Mucosa of gallbladder (tissue), 1 donor: ENCODE data around the gene ACD. TPM values are rescaled to one million over a fixed set of nuclear protein-coding genes. Genes with fewer than 3 reads are reported as not detected.

Experiments used
- DNase-seq: peaks from one replicate; pipeline ENCODE4 v3.0.0-alpha.2; 2020; ENCODE audit warnings: low spot score
- total RNA-seq: library from RNA; stranded (reverse); gene quantifications from one replicate; pipeline ENCODE4 v1.2.1, GENCODE V29; 2021
- donor health status: DM: no; HTN: no; CAD: no.

Gene ACD
- total RNA-seq, 1 donor from 2014 or later: 25.4 TPM

- no peak for DNase-seq
Measured at GRCh38 chr16:67647681-67648080, 12.4 kb downstream of the ACD start.

DNA sequence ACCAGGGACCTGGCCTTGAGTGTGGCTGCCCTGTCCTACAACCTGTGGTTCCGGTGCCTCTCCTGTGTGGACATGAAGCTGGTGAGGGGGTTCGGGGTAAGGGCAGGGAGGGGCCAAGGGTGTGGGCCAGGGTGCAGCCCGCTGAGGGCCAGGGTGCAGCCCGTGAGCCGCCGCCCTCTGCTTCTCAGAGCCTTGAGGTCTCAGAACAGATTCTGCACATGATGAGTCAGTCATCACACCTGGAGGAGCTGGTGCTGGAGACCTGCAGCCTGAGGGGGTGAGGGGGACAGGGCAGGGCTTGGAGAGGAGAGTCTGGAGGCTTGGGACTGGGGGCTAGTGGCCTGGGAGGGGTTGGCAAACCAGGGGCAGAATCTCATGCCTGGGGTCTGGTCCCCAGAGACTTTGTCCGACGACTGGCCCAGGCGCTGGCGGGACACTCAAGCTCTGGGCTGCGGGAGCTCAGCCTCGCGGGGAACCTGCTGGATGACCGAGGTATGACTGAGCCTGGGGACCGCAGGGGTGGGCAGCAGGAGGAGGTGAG is 12.9 kb downstream of the ACD start:
- DNase-seq: no peak

DNA sequence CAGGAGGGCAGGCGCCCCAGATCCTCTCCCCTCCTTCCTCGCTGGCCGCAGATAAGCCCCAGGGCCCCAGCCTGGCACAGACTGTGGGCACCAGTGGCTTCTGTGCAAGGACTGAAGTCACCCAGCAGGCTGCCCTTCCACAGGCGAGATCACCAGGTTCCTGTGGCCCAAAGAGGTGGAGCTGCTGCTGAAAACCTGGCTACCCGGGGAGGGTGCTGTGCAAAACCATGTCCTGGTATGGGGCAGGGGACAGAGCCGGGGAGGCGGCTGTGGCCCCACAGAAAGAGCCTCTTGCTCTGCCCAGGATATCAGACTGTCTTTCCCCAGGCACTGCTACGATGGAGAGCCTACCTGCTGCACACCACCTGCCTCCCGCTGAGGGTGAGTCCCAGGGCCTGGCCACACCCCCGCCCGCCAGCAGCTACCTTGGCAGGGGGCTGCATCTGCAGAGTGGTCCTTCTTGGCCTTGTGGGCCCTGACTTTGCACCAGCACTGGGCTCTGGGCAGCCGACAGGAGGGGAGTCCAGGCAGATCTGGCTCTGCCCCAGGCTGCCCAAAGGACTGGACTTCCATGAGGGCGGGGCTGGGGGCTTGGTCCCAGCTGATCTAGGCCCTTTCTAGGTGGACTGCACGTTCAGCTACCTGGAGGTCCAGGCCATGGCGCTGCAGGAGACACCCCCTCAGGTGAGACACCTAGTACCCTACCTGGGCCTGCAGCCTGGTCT is 14.5 kb downstream of the ACD start:
- DNase-seq: no peak

GRCh38 chr16:67644038-67644437 is 16.0 kb downstream of the ACD start:
- DNase-seq: no peak

- no peak for DNase-seq
Measured at GRCh38 chr16:67641779-67642708, 18.0 kb downstream of the ACD start.

DNA sequence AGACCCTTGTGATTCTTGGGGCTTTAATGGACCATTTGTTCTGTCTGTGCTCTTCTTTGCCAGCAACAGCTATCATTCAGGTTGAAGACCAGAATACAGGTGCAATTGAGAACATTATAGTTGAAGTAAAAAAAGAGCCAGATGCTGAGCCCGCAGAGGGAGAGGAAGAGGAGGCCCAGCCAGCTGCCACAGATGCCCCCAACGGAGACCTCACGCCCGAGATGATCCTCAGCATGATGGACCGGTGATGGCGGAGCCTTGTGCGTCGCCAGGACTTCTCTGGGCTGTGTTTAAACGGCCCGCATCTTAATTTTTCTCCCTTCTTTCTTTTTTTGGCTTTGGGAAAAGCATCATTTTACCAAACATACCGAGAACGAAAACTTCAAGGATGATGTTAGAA is 22.4 kb downstream of the ACD start:
- DNase-seq: no peak

DNA sequence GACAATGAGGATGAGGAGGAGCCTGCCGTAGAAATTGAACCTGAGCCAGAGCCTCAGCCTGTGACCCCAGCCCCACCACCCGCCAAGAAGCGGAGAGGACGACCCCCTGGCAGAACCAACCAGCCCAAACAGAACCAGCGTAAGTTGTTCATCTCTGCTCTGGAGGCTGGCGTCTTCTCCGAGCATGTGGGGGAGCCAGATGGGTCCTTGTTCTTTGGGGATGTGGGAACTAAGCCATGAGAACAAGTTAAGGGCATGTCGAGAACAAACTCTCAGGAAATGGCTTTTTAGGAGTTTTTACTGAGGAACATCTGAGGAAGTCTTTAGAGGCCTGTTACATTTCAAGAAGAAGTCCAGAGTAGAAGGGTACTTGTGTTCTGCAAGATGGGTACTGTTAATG is 23.3 kb downstream of the ACD start:
- DNase-seq: no peak

GRCh38 chr16:67632415-67633172 is 27.5 kb downstream of the ACD start:
- DNase-seq: no peak

DNA sequence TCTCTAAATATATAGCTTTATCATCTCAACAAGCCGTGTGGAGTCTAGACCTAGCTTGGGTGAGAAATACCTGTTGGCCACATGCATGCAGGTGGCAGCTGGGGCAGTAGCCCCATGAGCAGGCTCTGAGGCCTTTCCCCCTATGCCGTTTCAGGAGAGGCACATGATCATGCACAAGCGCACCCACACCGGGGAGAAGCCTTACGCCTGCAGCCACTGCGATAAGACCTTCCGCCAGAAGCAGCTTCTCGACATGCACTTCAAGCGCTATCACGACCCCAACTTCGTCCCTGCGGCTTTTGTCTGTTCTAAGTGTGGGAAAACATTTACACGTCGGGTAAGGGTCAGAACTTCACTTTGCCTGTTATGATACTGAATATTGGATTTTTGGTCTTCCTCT is 31.8 kb downstream of the ACD start:
- no peak for DNase-seq

DNA sequence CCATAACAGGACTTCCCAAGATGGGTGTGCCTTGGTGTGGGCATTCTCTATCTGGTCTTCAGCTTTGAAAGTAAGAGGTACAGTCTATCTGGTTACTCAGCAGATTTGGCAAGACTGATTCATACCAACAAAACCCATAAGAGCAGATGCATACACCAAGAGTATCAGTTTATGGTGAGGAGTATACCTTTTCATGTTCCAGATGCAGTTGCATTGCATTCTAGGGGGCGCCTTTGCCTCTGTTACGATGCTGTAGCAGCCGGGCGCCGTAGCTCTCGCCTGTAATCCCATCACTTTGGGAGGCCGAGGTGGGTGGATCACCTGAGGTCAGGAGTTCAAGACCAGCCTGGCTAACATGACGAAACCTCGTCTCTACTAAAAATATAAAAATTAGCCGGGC is 46.3 kb downstream of the ACD start:
- no peak for DNase-seq

GRCh38 chr16:67608364-67608763 is 51.7 kb downstream of the ACD start:
- DNase-seq: no peak

Other genes with a start within 250 kb of the ACD start
- gene ZDHHC1, start 243.8 kb downstream of the ACD start, total RNA-seq: 23.2 TPM
- gene HSD11B2, start 229.1 kb downstream of the ACD start, total RNA-seq: 29.1 TPM
- 106 TPM for gene ATP6V0D1, start 179.1 kb downstream of the ACD start, total RNA-seq
- not detected for gene AGRP, start 176.7 kb downstream of the ACD start, total RNA-seq
- 70.6 TPM for gene RIPOR1, start 131.4 kb downstream of the ACD start, total RNA-seq
- gene CTCF, start 97.7 kb downstream of the ACD start, total RNA-seq: 39.8 TPM
- gene CARMIL2, start 15.1 kb downstream of the ACD start, total RNA-seq: 4.3 TPM
- gene PARD6A, start 700 bp upstream of the ACD start, total RNA-seq: 10.4 TPM
- gene ENKD1, start 6.5 kb upstream of the ACD start, total RNA-seq: 34.4 TPM
- gene C16orf86, start 6.6 kb upstream of the ACD start, total RNA-seq: 6.4 TPM
- gene GFOD2, start 59.1 kb upstream of the ACD start, total RNA-seq: 25.9 TPM
- 22.7 TPM for gene RANBP10, start 146.3 kb upstream of the ACD start, total RNA-seq
- 4.1 TPM for gene TSNAXIP1, start 146.6 kb upstream of the ACD start, total RNA-seq
- gene THAP11, start 182.1 kb upstream of the ACD start, total RNA-seq: 27.2 TPM
- gene NUTF2, start 186.7 kb upstream of the ACD start, total RNA-seq: 69.3 TPM
- 44.6 TPM for gene CENPT, start 187.4 kb upstream of the ACD start, total RNA-seq
- gene EDC4, start 212.8 kb upstream of the ACD start, total RNA-seq: 59.5 TPM
- 1.2 TPM for gene NRN1L, start 224.6 kb upstream of the ACD start, total RNA-seq
- gene PSKH1, start 233.0 kb upstream of the ACD start, total RNA-seq: 31.6 TPM